DOHH2 (cell line): ENCODE data around the gene VWA2.

ENCODE experiments used
- EZH2phosphoT487 ChIP-seq: fragments of 200-600 bp; sonication (generic); IDR thresholded peaks from 2 replicates; pipeline ENCODE4 v1.6.1; 2017; ENCODE audit warnings: borderline replicate concordance, mild to moderate bottlenecking, antibody characterized with exemption, low read length, moderate library complexity, mixed read lengths
- TF ChIP-seq, protein P1 (sequence below): fragments of 200-600 bp; sonication (generic); IDR thresholded peaks from one replicate; pipeline ENCODE4 v1.5.1; 2014; ENCODE audit warnings: antibody characterized with exemption, mild to moderate bottlenecking, low read depth, low read length; ENCODE audit not compliant: poor library complexity, severe bottlenecking

DNA sequence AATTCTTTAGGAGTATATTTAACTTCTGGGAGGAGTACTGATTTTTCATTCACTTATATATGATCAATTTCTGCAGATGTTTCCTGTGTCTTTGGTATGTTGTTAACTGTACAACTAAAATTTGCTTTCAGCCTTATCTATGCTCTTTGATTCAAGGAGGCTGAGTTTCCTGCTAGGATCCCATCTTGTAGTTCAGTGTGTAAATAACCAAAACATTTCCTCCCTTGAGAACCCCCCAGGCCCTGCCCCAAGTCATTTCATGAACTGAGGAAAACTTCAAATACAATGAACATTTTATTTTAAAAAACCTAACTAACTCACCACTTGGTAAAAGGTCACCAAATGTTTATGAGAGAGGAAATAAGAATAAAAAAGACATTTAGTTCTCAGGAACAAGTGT, 55.5 kb downstream of the VWA2 start:
- TF ChIP-seq, protein P1, sequence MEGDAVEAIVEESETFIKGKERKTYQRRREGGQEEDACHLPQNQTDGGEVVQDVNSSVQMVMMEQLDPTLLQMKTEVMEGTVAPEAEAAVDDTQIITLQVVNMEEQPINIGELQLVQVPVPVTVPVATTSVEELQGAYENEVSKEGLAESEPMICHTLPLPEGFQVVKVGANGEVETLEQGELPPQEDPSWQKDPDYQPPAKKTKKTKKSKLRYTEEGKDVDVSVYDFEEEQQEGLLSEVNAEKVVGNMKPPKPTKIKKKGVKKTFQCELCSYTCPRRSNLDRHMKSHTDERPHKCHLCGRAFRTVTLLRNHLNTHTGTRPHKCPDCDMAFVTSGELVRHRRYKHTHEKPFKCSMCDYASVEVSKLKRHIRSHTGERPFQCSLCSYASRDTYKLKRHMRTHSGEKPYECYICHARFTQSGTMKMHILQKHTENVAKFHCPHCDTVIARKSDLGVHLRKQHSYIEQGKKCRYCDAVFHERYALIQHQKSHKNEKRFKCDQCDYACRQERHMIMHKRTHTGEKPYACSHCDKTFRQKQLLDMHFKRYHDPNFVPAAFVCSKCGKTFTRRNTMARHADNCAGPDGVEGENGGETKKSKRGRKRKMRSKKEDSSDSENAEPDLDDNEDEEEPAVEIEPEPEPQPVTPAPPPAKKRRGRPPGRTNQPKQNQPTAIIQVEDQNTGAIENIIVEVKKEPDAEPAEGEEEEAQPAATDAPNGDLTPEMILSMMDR: no peak
- no peak for TF ChIP-seq EZH2phosphoT487
